GM19025 (cell line): Measurements from ENCODE around the gene UCN.
"Not testable (repeated sequence)": the region's sequence is repeated elsewhere in the genome, so short reads cannot be mapped to it uniquely, and the experiment has no call there.

ENCODE experiments used
- ATAC-seq: cut with Tn5 transposase; IDR thresholded peaks from one replicate; pipeline ENCODE4 v1.9.1; 2021; ENCODE audit warnings: mild to moderate bottlenecking, low read depth, moderate library complexity; ENCODE audit not compliant: unreplicated experiment

UCN gene

GRCh38 chr2:27315122-27315521 lies 6.9 kb upstream of the UCN start:
- ATAC-seq: no peak

GRCh38 chr2:27314709-27315108 lies 6.5 kb upstream of the UCN start:
- no peak for ATAC-seq

GRCh38 chr2:27313882-27314645 lies 5.8 kb upstream of the UCN start:
- no peak for ATAC-seq

- ATAC-seq: no peak
These were observed 3.9 kb upstream of the UCN start for GRCh38 chr2:27312152-27312551.

- ATAC-seq: no peak
These were observed 1.4 kb upstream of the UCN start for GRCh38 chr2:27309651-27310050.

- no peak for ATAC-seq
These were observed 493 bp downstream of the UCN start for GRCh38 chr2:27307545-27308358.

- no peak for ATAC-seq
These were observed 1.0 kb downstream of the UCN start for GRCh38 chr2:27307287-27307544.

GRCh38 chr2:27306573-27307286 lies 1.5 kb downstream of the UCN start:
- ATAC-seq: no peak

GRCh38 chr2:27306136-27306535 lies 2.1 kb downstream of the UCN start:
- ATAC-seq: no peak

GRCh38 chr2:27305516-27305915 lies 2.7 kb downstream of the UCN start:
- ATAC-seq: no peak

GRCh38 chr2:27304488-27305240 lies 3.6 kb downstream of the UCN start:
- ATAC-seq: no peak

GRCh38 chr2:27303093-27304025 lies 4.9 kb downstream of the UCN start:
- no peak for ATAC-seq

GRCh38 chr2:27300606-27301005 lies 7.6 kb downstream of the UCN start:
- ATAC-seq: not testable (repeated sequence)

GRCh38 chr2:27298391-27299080 lies 9.7 kb downstream of the UCN start:
- no peak for ATAC-seq

GRCh38 chr2:27297195-27297594 lies 11.1 kb downstream of the UCN start:
- ATAC-seq: no peak

GRCh38 chr2:27296481-27296880 lies 11.8 kb downstream of the UCN start:
- no peak for ATAC-seq

- ATAC-seq: no peak
These were observed 13.3 kb downstream of the UCN start for GRCh38 chr2:27294928-27295327.

GRCh38 chr2:27291865-27292264 lies 16.4 kb downstream of the UCN start:
- ATAC-seq: no peak

GRCh38 chr2:27290549-27290948 lies 17.7 kb downstream of the UCN start:
- no peak for ATAC-seq
